Non-pigmented ciliary epithelial cell (primary cell): ENCODE data around the gene RPAP3.

Source experiments
- DNase-seq: peaks from one replicate; pipeline ENCODE4 v3.0.0-alpha.2; 2010; ENCODE audit warnings: low read depth

The RPAP3 gene

GRCh38 chr12:47743311-47743860 lies 37.6 kb upstream of the RPAP3 start:
- no peak for DNase-seq

- DNase-seq: no peak
These were observed 36.5 kb upstream of the RPAP3 start for GRCh38 chr12:47742253-47742825.

GRCh38 chr12:47741340-47741703 lies 35.5 kb upstream of the RPAP3 start:
- DNase-seq: no peak

- DNase-seq: no peak
These were observed 34.9 kb upstream of the RPAP3 start for GRCh38 chr12:47740606-47741339.

- DNase-seq: no peak
These were observed 34.1 kb upstream of the RPAP3 start for GRCh38 chr12:47739979-47740378.

GRCh38 chr12:47739297-47739696 lies 33.5 kb upstream of the RPAP3 start:
- DNase-seq: no peak

GRCh38 chr12:47737936-47738594 lies 32.2 kb upstream of the RPAP3 start:
- DNase-seq: no peak

GRCh38 chr12:47736877-47737676 lies 31.2 kb upstream of the RPAP3 start:
- DNase-seq: no peak

GRCh38 chr12:47736216-47736615 lies 30.4 kb upstream of the RPAP3 start:
- no peak for DNase-seq

GRCh38 chr12:47735649-47736048 lies 29.8 kb upstream of the RPAP3 start:
- DNase-seq: no peak

- DNase-seq: no peak
These were observed 29.1 kb upstream of the RPAP3 start for GRCh38 chr12:47734725-47735480.

GRCh38 chr12:47733142-47733541 lies 27.3 kb upstream of the RPAP3 start:
- no peak for DNase-seq

- DNase-seq: no peak
These were observed 26.7 kb upstream of the RPAP3 start for GRCh38 chr12:47732504-47732903.

- no peak for DNase-seq
These were observed 25.9 kb upstream of the RPAP3 start for GRCh38 chr12:47731723-47732122.

- no peak for DNase-seq
These were observed 24.5 kb upstream of the RPAP3 start for GRCh38 chr12:47730341-47730744.

GRCh38 chr12:47729233-47729632 lies 23.4 kb upstream of the RPAP3 start:
- no peak for DNase-seq

GRCh38 chr12:47725893-47726292 lies 20.1 kb upstream of the RPAP3 start:
- no peak for DNase-seq

- no peak for DNase-seq
These were observed 19.4 kb upstream of the RPAP3 start, which contains the start of gene ENDOU for GRCh38 chr12:47725091-47725772. TSS of gene ENDOU (minus strand) at chr12:47725490. CDS start at chr12:47725413, 77 bp downstream.

- no peak for DNase-seq
These were observed 17.3 kb upstream of the RPAP3 start for GRCh38 chr12:47722941-47723631.

- no peak for DNase-seq
These were observed 16.5 kb upstream of the RPAP3 start for GRCh38 chr12:47722136-47722834.
